Measurements from ENCODE around the gene AHCTF1. TPM values are rescaled to one million over a fixed set of nuclear protein-coding genes. Genes with fewer than 3 reads are reported as not detected.
A peak's percentile ranks its signal among the peaks of the same experiment; 100 is the strongest.
"Not testable (repeated sequence)": the region's sequence is repeated elsewhere in the genome, so short reads cannot be mapped to it uniquely, and the experiment has no call there.

The AHCTF1 gene
- total RNA-seq, 1 donor from 2014 or later = 20.8 TPM

- no peaks in the 10 kb centered on the region for H3K27me3 ChIP-seq (ENCODE audit: low read depth)
- H3K36me3 ChIP-seq = peaks cover 19% of the 10 kb centered on the region
- no peak overlapping the region for H3K27ac ChIP-seq (replicated peaks)
- no peak overlapping the region for H3K4me3 ChIP-seq
- H3K4me1 ChIP-seq = peaks cover 76% of the 10 kb centered on the region
- no peak for TF ChIP-seq CTCF (IDR thresholded peaks at IDR 0.05; ENCODE audit: borderline replicate concordance)
- H3K9me3 ChIP-seq (replicated peaks) = no peaks in the 10 kb centered on the region
- intact Hi-C loops (cut with micrococcal nuclease) = no loop called here
- DNase-seq = no peak
Measured at GRCh38 chr1:246921481-246921880, 10.3 kb downstream of the AHCTF1 start.

GRCh38 chr1:246919902-246920301 is 11.8 kb downstream of the AHCTF1 start:
- DNase-seq = no peak
- no peaks in the 10 kb centered on the region for H3K27me3 ChIP-seq (ENCODE audit: low read depth)
- no peak for TF ChIP-seq CTCF (IDR thresholded peaks at IDR 0.05; ENCODE audit: borderline replicate concordance)
- H3K27ac ChIP-seq (replicated peaks) = no peak overlapping the region
- H3K36me3 ChIP-seq = peaks cover 22% of the 10 kb centered on the region
- intact Hi-C loops (cut with micrococcal nuclease) = no loop called here
- no peaks in the 10 kb centered on the region for H3K9me3 ChIP-seq (replicated peaks)
- peaks cover 70% of the 10 kb centered on the region for H3K4me1 ChIP-seq
- no peak overlapping the region for H3K4me3 ChIP-seq

GRCh38 chr1:246916026-246916923 is 15.5 kb downstream of the AHCTF1 start:
- H3K4me3 ChIP-seq; H3K9me3 ChIP-seq (replicated peaks); H3K27me3 ChIP-seq (ENCODE audit: low read depth); DNase-seq; intact Hi-C loops (cut with micrococcal nuclease): not testable (repeated sequence)
- peaks cover 46% of the 10 kb centered on the region for H3K4me1 ChIP-seq
- H3K27ac ChIP-seq (replicated peaks) = peak overlapping the region; percentile 64
- H3K36me3 ChIP-seq = peaks cover 58% of the 10 kb centered on the region

GRCh38 chr1:246907472-246907871 is 24.3 kb downstream of the AHCTF1 start:
- peaks cover 19% of the 10 kb centered on the region for H3K4me1 ChIP-seq
- peaks cover 66% of the 10 kb centered on the region for H3K36me3 ChIP-seq
- no peaks in the 10 kb centered on the region for H3K27me3 ChIP-seq (ENCODE audit: low read depth)
- H3K27ac ChIP-seq (replicated peaks) = no peak overlapping the region
- peak; percentile 56 for TF ChIP-seq CTCF (IDR thresholded peaks at IDR 0.05; ENCODE audit: borderline replicate concordance)
- intact Hi-C loops (cut with micrococcal nuclease) = no loop called here
- no peak overlapping the region for H3K4me3 ChIP-seq
- no peak for DNase-seq
- no peaks in the 10 kb centered on the region for H3K9me3 ChIP-seq (replicated peaks)

- Histone ChIP-seq H3K4me3 (no peak overlapping the region), H3K27ac (replicated peaks) (no peak overlapping the region), H3K9me3 (replicated peaks) (no peaks in the 10 kb centered on the region), H3K4me1 (peaks cover 19% of the 10 kb centered on the region), H3K27me3 (ENCODE audit: low read depth) (no peaks in the 10 kb centered on the region), H3K36me3 (peaks cover 66% of the 10 kb centered on the region)
- no peak for TF ChIP-seq CTCF (IDR thresholded peaks at IDR 0.05; ENCODE audit: borderline replicate concordance)
- intact Hi-C loops (cut with micrococcal nuclease) = no loop called here
- DNase-seq = no peak
Measured at GRCh38 chr1:246906833-246907232, 24.9 kb downstream of the AHCTF1 start.

GRCh38 chr1:246901874-246902273 is 29.9 kb downstream of the AHCTF1 start:
- Histone ChIP-seq H3K9me3 (replicated peaks) (no peaks in the 10 kb centered on the region), H3K27me3 (ENCODE audit: low read depth) (no peaks in the 10 kb centered on the region), H3K4me1 (peaks cover under 1% of the 10 kb centered on the region), H3K36me3 (peaks cover 98% of the 10 kb centered on the region), H3K27ac (replicated peaks) (no peak overlapping the region), H3K4me3 (no peak overlapping the region)
- TF ChIP-seq CTCF (IDR thresholded peaks at IDR 0.05; ENCODE audit: borderline replicate concordance) = no peak
- DNase-seq = no peak
- intact Hi-C loops (cut with micrococcal nuclease) = no loop called here

All from left ventricle myocardium inferior (tissue), 1 donor.